ENCODE results near the gene SPATA18. TPM values are rescaled to one million over a fixed set of nuclear protein-coding genes. Genes with fewer than 3 reads are reported as not detected.

Gene SPATA18
- polyA plus RNA-seq, 3 donors: 0.04 to 0.41 TPM; not detected in 1

DNA sequence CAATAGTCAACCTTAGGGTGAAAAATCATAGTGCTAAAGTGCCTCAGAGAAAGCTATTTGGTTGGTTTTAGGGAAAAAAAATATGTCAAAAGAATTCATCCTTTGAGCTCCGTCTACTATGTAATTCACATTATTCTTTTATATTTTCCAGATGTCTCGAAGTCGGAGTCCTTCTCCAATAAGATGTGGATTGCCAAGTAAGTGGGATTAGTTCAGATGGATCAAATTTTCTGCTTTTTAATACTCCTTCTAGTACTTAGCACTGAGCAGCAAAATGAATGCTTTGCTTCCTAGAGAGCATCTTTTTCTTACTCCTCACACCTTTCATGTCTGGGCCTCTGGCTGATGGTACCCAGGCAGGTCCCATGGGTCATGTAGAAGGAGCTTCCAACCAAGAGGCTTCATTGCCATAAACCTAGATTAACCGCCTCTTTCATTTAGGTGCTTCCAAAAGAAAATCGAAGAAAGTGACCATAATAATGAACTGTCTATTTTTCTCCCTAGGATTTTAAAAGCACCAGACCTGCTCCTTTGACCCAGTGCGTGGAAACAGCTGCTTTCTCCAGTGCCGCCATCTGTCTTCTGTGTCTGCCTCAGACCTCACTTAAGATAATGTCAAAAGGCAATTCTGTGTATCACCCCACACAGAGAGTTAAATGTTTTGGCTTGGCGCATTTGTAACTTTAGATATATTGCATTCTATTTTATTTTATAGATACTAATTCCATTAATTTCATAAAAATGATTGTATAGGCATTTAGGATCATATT is 43.5 kb downstream of the SPATA18 start:
- peaks cover 0 to 7% (median 0%) of the 10 kb centered on the region in 3 donors for H3K27me3 Mint-ChIP-seq (ENCODE audit: low read depth in 3 of 3)
- Histone ChIP-seq H3K27ac (ENCODE audit: low read depth in 1 of 2, low read length in 2 of 2) (no peak overlapping the region), H3K27me3 (ENCODE audit: control insufficient read depth in 2 of 2, insufficient read depth in 2 of 2, low read length in 2 of 2) (no peaks in the 10 kb centered on the region), H3K79me2 (ENCODE audit: insufficient read depth, low read length) (no peaks in the 10 kb centered on the region), H4K20me1 (ENCODE audit: insufficient read depth, low read length) (no peaks in the 10 kb centered on the region), H2AFZ (ENCODE audit: insufficient read depth, low read depth, low read length, poor library complexity, severe bottlenecking) (no peak overlapping the region), H3K9me3 (replicated peaks in 1 of 2; ENCODE audit: control insufficient read depth in 1 of 2, insufficient read depth in 1 of 2, low read length in 2 of 2) (no peaks in the 10 kb centered on the region), H3K4me3 (replicated peaks in 1 of 3; ENCODE audit: low read depth in 2 of 3, low read length in 3 of 3) (no peak overlapping the region), H3K4me2 (replicated peaks; ENCODE audit: extremely low read depth, low read length, poor library complexity, severe bottlenecking) (no peak overlapping the region), H3K9ac (ENCODE audit: insufficient read depth, low read length, poor library complexity, severe bottlenecking) (no peak overlapping the region), H3K4me1 (ENCODE audit: control insufficient read depth in 1 of 2, insufficient read depth in 2 of 2, low read length in 2 of 2) (no peaks in the 10 kb centered on the region), H3K36me3 (replicated peaks in 1 of 2; ENCODE audit: control insufficient read depth in 1 of 2, insufficient read depth in 2 of 2, low read length in 2 of 2) (no peaks in the 10 kb centered on the region)
- H3K4me1 Mint-ChIP-seq: peaks cover 6% of the 10 kb centered on the region
- TF ChIP-seq, protein P1, sequence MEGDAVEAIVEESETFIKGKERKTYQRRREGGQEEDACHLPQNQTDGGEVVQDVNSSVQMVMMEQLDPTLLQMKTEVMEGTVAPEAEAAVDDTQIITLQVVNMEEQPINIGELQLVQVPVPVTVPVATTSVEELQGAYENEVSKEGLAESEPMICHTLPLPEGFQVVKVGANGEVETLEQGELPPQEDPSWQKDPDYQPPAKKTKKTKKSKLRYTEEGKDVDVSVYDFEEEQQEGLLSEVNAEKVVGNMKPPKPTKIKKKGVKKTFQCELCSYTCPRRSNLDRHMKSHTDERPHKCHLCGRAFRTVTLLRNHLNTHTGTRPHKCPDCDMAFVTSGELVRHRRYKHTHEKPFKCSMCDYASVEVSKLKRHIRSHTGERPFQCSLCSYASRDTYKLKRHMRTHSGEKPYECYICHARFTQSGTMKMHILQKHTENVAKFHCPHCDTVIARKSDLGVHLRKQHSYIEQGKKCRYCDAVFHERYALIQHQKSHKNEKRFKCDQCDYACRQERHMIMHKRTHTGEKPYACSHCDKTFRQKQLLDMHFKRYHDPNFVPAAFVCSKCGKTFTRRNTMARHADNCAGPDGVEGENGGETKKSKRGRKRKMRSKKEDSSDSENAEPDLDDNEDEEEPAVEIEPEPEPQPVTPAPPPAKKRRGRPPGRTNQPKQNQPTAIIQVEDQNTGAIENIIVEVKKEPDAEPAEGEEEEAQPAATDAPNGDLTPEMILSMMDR (IDR thresholded peaks at IDR 0.05): no peak
- no peak overlapping the region for H3K27ac Mint-ChIP-seq
- H3K9me3 Mint-ChIP-seq: peaks cover 0 to 8% (median 3%) of the 10 kb centered on the region in 7 donors
- H3K4me3 Mint-ChIP-seq: no peak overlapping the region
- no peak for DNase-seq
- H3K36me3 Mint-ChIP-seq: no peaks in the 10 kb centered on the region
- WGBS (ENCODE audit: insufficient coverage): 86% methylated on average over 1 of the region's 8 CpGs
- intact Hi-C loops (cut with micrococcal nuclease): no loop called here

DNA sequence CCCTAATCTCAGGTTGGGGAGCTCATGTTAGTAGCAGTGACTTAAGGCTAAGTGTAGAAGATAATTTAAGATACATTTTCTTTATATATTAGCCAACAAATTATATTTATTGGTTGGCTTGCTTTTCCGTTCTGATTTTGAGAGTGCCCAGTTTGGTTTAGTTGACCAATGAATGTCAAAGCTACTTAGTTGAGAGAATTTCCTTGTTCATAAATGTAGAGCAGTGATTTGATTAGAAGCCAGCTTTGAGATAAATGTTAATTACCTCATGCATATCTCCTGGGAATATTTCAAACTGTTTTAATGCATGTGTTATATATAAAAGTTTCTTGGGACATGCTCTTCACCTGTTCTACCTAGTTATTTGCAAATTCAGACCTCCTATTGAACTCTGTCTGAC is 44.3 kb downstream of the SPATA18 start:
- H3K27ac Mint-ChIP-seq: no peak overlapping the region
- H3K4me1 Mint-ChIP-seq: peaks cover 6% of the 10 kb centered on the region
- H3K9me3 Mint-ChIP-seq: peaks cover 0 to 8% (median 3%) of the 10 kb centered on the region in 7 donors
- H3K27me3 Mint-ChIP-seq (ENCODE audit: low read depth in 3 of 3): peaks cover 0 to 7% (median 0%) of the 10 kb centered on the region in 3 donors
- Histone ChIP-seq H3K27me3 (ENCODE audit: control insufficient read depth in 2 of 2, insufficient read depth in 2 of 2, low read length in 2 of 2) (no peaks in the 10 kb centered on the region), H2AFZ (ENCODE audit: insufficient read depth, low read depth, low read length, poor library complexity, severe bottlenecking) (no peak overlapping the region), H3K4me1 (ENCODE audit: control insufficient read depth in 1 of 2, insufficient read depth in 2 of 2, low read length in 2 of 2) (no peaks in the 10 kb centered on the region), H3K36me3 (replicated peaks in 1 of 2; ENCODE audit: control insufficient read depth in 1 of 2, insufficient read depth in 2 of 2, low read length in 2 of 2) (no peaks in the 10 kb centered on the region), H3K4me2 (replicated peaks; ENCODE audit: extremely low read depth, low read length, poor library complexity, severe bottlenecking) (no peak overlapping the region), H3K27ac (ENCODE audit: low read depth in 1 of 2, low read length in 2 of 2) (no peak overlapping the region), H3K9ac (ENCODE audit: insufficient read depth, low read length, poor library complexity, severe bottlenecking) (no peak overlapping the region), H3K79me2 (ENCODE audit: insufficient read depth, low read length) (no peaks in the 10 kb centered on the region), H4K20me1 (ENCODE audit: insufficient read depth, low read length) (no peaks in the 10 kb centered on the region), H3K4me3 (replicated peaks in 1 of 3; ENCODE audit: low read depth in 2 of 3, low read length in 3 of 3) (no peak overlapping the region), H3K9me3 (replicated peaks in 1 of 2; ENCODE audit: control insufficient read depth in 1 of 2, insufficient read depth in 1 of 2, low read length in 2 of 2) (no peaks in the 10 kb centered on the region)
- WGBS (ENCODE audit: insufficient coverage): no CpG with 5 or more reads among the region's 1 CpG
- H3K36me3 Mint-ChIP-seq: no peaks in the 10 kb centered on the region
- no peak for DNase-seq
- no peak overlapping the region for H3K4me3 Mint-ChIP-seq
- intact Hi-C loops (cut with micrococcal nuclease): no loop called here
- TF ChIP-seq, protein P1 (IDR thresholded peaks at IDR 0.05): no peak
